ENCODE data around the gene RUNX3. TPM values are rescaled to one million over a fixed set of nuclear protein-coding genes. Genes with fewer than 3 reads are reported as not detected.

The RUNX3 gene
- total RNA-seq, 1 donor from 2014 or later = 153 TPM

DNA sequence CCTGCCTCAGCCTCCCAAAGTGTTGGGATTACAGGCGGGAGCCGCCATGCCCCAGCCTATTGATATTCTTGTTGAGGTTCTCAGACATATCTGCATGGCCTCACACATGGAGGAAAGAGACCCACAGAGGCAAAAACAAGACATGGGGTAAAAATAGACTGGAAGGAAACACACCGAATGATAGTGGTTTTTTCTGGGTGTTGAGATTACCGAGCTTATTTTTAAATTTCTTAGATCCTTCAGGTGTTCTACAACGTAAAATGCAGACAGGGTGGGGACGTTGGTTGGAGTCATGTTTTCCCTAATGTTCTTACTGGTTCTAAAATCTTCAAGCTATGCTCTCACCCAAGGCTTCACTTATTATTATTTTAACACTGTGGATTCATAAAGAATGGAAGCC lies 23.9 kb upstream of the RUNX3 start:
- CTCF ChIA-PET = interaction anchor here (0.8 to 9.4 kb wide), 5 partner anchors 20 to 81 kb away, joined by 3 to 80 read pairs (median 4); no protein-coding TSS in a partner anchor
- peaks cover 85% of the 10 kb centered on the region for H3K4me1 Mint-ChIP-seq
- H3K4me3 Mint-ChIP-seq = peak overlapping the region; percentile 78
- ATAC-seq (ENCODE audit: low read depth) = no peak
- intact Hi-C loops (cut with micrococcal nuclease) = loop anchor here (2.0 kb wide), 1 partner anchor 77 kb away; no protein-coding TSS in a partner anchor
- TF ChIP-seq, protein P1, sequence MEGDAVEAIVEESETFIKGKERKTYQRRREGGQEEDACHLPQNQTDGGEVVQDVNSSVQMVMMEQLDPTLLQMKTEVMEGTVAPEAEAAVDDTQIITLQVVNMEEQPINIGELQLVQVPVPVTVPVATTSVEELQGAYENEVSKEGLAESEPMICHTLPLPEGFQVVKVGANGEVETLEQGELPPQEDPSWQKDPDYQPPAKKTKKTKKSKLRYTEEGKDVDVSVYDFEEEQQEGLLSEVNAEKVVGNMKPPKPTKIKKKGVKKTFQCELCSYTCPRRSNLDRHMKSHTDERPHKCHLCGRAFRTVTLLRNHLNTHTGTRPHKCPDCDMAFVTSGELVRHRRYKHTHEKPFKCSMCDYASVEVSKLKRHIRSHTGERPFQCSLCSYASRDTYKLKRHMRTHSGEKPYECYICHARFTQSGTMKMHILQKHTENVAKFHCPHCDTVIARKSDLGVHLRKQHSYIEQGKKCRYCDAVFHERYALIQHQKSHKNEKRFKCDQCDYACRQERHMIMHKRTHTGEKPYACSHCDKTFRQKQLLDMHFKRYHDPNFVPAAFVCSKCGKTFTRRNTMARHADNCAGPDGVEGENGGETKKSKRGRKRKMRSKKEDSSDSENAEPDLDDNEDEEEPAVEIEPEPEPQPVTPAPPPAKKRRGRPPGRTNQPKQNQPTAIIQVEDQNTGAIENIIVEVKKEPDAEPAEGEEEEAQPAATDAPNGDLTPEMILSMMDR (IDR thresholded peaks at IDR 0.05) = no peak
- H3K27ac Mint-ChIP-seq = peak overlapping the region; percentile 87
- no peaks in the 10 kb centered on the region for H3K36me3 Mint-ChIP-seq (ENCODE audit: low read depth)
- no peaks in the 10 kb centered on the region for H3K9me3 Mint-ChIP-seq
- POLR2A ChIA-PET = interaction anchor here (0.7 to 4.3 kb wide), 11 partner anchors 9 to 453 kb away, joined by 3 to 42 read pairs (median 10); partner anchors contain the start of gene RUNX3
- no peak for DNase-seq
- no peaks in the 10 kb centered on the region for H3K27me3 Mint-ChIP-seq

DNA sequence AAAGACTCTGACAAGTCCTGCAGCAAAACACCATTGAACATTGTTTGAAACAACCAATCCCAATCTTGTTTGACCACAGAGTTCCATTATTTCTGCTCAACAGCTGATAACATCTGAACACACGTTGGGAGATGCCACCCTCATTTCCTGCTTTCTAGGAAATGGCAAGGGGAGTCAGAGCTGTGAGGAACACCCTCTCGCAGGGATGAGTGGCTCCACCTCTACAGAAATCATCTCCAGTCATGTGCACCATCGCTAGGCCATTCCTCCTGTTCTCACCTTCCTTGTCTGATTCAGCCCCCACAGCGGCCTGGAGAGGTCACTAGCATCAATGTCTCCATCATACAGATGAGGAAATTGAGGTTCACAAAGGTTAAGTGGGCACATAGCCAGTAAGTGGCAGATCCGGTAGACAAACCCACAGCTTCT lies 22.4 kb upstream of the RUNX3 start:
- TF ChIP-seq, protein P1 (IDR thresholded peaks at IDR 0.05) = no peak
- ChIA-PET CTCF (interaction anchor here (0.9 to 9.4 kb wide), 5 partner anchors 11 to 83 kb away, joined by 3 to 80 read pairs (median 4); partner anchors contain the start of gene RUNX3), POLR2A (interaction anchor here (0.5 to 4.1 kb wide), 12 partner anchors 10 to 251 kb away, joined by 3 to 42 read pairs (median 8); partner anchors contain the start of gene RUNX3)
- Mint-ChIP-seq H3K4me1 (peaks cover 86% of the 10 kb centered on the region), H3K27ac (peak overlapping the region; percentile 83), H3K9me3 (no peaks in the 10 kb centered on the region), H3K4me3 (peak overlapping the region; percentile 13), H3K27me3 (no peaks in the 10 kb centered on the region), H3K36me3 (ENCODE audit: low read depth) (no peaks in the 10 kb centered on the region)
- intact Hi-C loops (cut with micrococcal nuclease) = no loop called here
- no peak for DNase-seq
- no peak for ATAC-seq (ENCODE audit: low read depth)

DNA sequence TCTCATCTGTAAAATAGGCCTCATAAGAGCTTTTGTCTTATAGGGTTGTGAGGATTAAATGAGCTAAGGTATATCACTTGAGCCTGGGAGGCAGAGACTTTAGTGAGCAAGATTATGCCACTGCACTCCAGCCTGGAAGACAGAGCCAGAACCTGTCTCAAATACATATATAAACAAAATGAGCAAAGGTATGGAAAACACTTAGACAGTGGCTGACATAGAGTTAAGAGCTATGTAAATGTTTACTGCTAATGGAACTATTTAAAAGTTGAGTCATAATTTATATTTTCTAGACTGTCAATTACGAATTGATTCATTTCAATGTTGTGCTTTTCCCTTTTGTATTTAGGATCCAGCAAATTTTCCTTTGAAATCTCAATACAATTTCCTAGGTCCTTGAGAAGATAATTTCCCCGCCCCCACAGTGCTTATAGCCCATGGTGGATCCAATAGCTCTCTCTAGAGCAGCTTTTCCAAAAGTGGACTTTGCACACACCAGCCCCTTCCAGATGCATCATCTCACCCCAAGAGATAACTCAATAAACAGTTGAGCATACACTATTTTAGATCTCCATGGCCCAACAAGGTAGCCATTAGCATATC lies 21.8 kb upstream of the RUNX3 start:
- peaks cover 85% of the 10 kb centered on the region for H3K4me1 Mint-ChIP-seq
- POLR2A ChIA-PET = interaction anchor here (0.8 to 4.1 kb wide), 16 partner anchors 9 to 87 kb away, joined by 3 to 42 read pairs (median 5); partner anchors contain the start of gene RUNX3

DNA sequence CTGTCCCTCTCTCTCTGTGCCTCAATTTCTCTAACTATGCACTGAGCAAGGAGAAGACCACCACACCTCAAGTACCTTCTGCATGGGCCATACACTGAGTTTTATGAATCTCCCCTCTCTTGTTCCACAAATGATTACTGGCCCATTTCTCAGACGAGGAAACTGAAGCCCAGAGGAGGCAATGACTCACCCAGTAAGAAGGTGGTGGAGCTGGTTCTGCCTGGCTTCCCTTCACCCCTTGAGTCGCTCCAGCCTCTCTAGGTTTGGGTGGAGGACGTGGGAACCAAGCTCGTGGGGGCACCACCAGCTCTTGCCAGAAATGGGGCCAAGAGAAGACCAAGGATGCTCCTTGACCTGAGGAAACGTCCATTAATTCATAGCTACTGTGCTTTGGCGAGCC lies 21.3 kb upstream of the RUNX3 start:
- H3K27me3 Mint-ChIP-seq = no peaks in the 10 kb centered on the region
- TF ChIP-seq, protein P1 (IDR thresholded peaks at IDR 0.05) = no peak
- intact Hi-C loops (cut with micrococcal nuclease) = no loop called here
- no peak overlapping the region for H3K4me3 Mint-ChIP-seq
- DNase-seq = no peak
- ChIA-PET POLR2A (interaction anchor here (0.6 to 4.1 kb wide), 16 partner anchors 8 to 250 kb away, joined by 3 to 42 read pairs (median 6); partner anchors contain the start of gene RUNX3), CTCF (interaction anchor here (0.9 to 9.4 kb wide), 5 partner anchors 9 to 103 kb away, joined by 3 to 80 read pairs (median 5); no protein-coding TSS in a partner anchor)
- no peaks in the 10 kb centered on the region for H3K9me3 Mint-ChIP-seq
- ATAC-seq (ENCODE audit: low read depth) = peak; percentile 7
- peak overlapping the region; percentile 61 for H3K27ac Mint-ChIP-seq
- peaks cover 83% of the 10 kb centered on the region for H3K4me1 Mint-ChIP-seq
- no peaks in the 10 kb centered on the region for H3K36me3 Mint-ChIP-seq (ENCODE audit: low read depth)

More for the DNA sequence above, 21.8 kb upstream of the RUNX3 start:
- Mint-ChIP-seq H3K4me3 (no peak overlapping the region), H3K9me3 (no peaks in the 10 kb centered on the region), H3K36me3 (ENCODE audit: low read depth) (no peaks in the 10 kb centered on the region), H3K27ac (peak overlapping the region; percentile 83), H3K27me3 (no peaks in the 10 kb centered on the region)
- intact Hi-C loops (cut with micrococcal nuclease) = no loop called here
- DNase-seq (no peak), ATAC-seq (ENCODE audit: low read depth) (no peak)
- CTCF ChIA-PET = interaction anchor here (0.9 to 9.4 kb wide), 7 partner anchors 9 to 104 kb away, joined by 3 to 80 read pairs (median 4); partner anchors contain the start of gene RUNX3
- TF ChIP-seq, protein P1 (IDR thresholded peaks at IDR 0.05) = no peak

DNA sequence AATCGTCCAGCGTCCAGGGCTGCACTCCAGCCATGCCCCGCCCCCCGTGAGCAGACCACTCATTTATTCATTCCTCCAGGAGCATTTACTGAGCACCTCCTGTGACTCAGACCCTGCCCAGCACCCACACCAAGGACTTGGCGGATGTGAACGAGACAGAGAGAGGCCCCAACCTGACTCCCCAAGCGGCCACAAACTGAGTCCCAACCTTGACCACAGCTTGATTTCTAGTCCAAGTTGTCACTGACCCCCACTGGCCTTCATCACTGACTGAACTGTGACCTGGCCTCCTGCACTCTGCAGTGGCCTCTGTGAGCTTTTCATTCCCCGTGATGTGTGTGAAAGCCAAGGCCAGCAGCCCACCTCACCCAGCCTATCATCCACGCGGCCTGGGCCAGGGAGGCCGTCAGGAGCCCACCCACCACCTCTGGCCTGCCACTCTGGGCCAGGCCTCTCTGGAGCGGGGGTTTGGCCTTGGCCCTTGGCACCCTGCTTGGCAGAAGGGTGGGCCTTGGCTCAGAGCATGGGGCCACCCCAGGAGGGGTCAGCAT lies 19.3 kb upstream of the RUNX3 start:
- Mint-ChIP-seq H3K9me3 (no peaks in the 10 kb centered on the region), H3K4me1 (peaks cover 64% of the 10 kb centered on the region), H3K4me3 (no peak overlapping the region), H3K36me3 (ENCODE audit: low read depth) (no peaks in the 10 kb centered on the region), H3K27me3 (no peaks in the 10 kb centered on the region), H3K27ac (peak overlapping the region; percentile 4)
- TF ChIP-seq, protein P1 (IDR thresholded peaks at IDR 0.05) = no peak
- ChIA-PET CTCF (interaction anchor here (1.0 kb wide), 1 partner anchor 88 kb away, joined by 3 read pairs; no protein-coding TSS in a partner anchor), POLR2A (interaction anchor here (1.0 kb wide), 1 partner anchor 15 kb away, joined by 6 read pairs; no protein-coding TSS in a partner anchor)
- DNase-seq = no peak
- intact Hi-C loops (cut with micrococcal nuclease) = no loop called here
- ATAC-seq (ENCODE audit: low read depth) = no peak

Data from activated B cell treated with CpG ODN at 0.5 μM for 24 hours (primary cell).